ENCODE results near the gene CD44.

The CD44 gene

DNA sequence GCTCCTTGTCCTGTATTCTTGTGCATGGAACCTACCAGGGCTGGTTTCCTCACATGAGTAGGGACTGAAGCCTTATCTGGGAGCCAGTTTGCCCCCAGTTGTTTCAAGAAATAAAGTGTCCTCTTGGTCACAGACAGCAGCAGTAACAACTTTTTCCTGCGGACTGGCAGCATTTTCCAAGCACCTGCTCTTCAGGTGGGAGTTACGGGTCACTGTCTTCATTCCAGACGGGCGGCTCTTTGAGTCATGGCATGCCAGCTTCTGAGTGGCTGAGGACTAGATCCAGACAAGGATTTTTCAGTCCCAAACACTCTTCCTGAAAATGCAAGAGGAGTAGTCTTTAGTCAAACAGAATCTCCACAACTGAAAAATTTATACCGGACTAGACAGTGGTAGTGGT lies 2.7 kb upstream of the CD44 start:
- Histone ChIP-seq H3K4me3 (ENCODE audit: severe bottlenecking) (no peak overlapping the region), H3K27me3 (ENCODE audit: insufficient read depth, poor library complexity, severe bottlenecking) (no peaks in the 10 kb centered on the region)

DNA sequence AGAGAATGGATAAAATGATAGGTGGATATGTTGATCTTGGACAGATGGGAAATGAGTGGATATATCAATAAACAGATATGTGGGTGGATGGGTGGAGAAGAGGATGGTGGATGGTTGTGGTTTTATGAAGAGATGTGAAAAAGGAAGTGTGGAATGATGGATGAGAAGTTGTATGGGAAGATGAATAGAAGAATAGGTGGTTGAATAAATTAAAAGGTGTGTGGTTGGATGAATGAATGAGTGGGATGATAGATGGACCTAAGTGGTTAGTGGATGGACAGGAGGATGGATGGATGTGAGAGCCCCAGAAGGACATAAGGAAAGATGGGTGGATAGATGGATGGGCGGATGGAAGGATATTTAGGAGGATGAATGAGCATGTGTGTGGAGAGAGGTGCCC lies 913 bp upstream of the CD44 start:
- no peak overlapping the region for H3K4me3 ChIP-seq (ENCODE audit: severe bottlenecking)
- TF ChIP-seq, protein P1, sequence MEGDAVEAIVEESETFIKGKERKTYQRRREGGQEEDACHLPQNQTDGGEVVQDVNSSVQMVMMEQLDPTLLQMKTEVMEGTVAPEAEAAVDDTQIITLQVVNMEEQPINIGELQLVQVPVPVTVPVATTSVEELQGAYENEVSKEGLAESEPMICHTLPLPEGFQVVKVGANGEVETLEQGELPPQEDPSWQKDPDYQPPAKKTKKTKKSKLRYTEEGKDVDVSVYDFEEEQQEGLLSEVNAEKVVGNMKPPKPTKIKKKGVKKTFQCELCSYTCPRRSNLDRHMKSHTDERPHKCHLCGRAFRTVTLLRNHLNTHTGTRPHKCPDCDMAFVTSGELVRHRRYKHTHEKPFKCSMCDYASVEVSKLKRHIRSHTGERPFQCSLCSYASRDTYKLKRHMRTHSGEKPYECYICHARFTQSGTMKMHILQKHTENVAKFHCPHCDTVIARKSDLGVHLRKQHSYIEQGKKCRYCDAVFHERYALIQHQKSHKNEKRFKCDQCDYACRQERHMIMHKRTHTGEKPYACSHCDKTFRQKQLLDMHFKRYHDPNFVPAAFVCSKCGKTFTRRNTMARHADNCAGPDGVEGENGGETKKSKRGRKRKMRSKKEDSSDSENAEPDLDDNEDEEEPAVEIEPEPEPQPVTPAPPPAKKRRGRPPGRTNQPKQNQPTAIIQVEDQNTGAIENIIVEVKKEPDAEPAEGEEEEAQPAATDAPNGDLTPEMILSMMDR (IDR thresholded peaks at IDR 0.05; ENCODE audit: poor library complexity, severe bottlenecking), result no peak
- H3K9me3 ChIP-seq (ENCODE audit: severe bottlenecking), result no peaks in the 10 kb centered on the region
- H3K36me3 ChIP-seq (ENCODE audit: low read depth), result peaks cover 20% of the 10 kb centered on the region
- peaks cover 28% of the 10 kb centered on the region for H3K4me1 ChIP-seq (ENCODE audit: insufficient read depth, poor library complexity, severe bottlenecking)
- H3K27me3 ChIP-seq (ENCODE audit: insufficient read depth, poor library complexity, severe bottlenecking), result no peaks in the 10 kb centered on the region
- no peak for DNase-seq (ENCODE audit: low spot score)
- peak overlapping the region; percentile 96 for H3K27ac ChIP-seq (ENCODE audit: poor library complexity, severe bottlenecking)
- ATAC-seq (ENCODE audit: low read depth), result no peak

More for the DNA sequence above, 2.7 kb upstream of the CD44 start:
- Histone ChIP-seq H3K27ac (ENCODE audit: poor library complexity, severe bottlenecking) (no peak overlapping the region), H3K36me3 (ENCODE audit: low read depth) (peaks cover 12% of the 10 kb centered on the region), H3K9me3 (ENCODE audit: severe bottlenecking) (no peaks in the 10 kb centered on the region), H3K4me1 (ENCODE audit: insufficient read depth, poor library complexity, severe bottlenecking) (peaks cover 13% of the 10 kb centered on the region)
- TF ChIP-seq, protein P1 (IDR thresholded peaks at IDR 0.05; ENCODE audit: poor library complexity, severe bottlenecking), result no peak
- ATAC-seq (ENCODE audit: low read depth) (no peak), DNase-seq (ENCODE audit: low spot score) (no peak)

DNA sequence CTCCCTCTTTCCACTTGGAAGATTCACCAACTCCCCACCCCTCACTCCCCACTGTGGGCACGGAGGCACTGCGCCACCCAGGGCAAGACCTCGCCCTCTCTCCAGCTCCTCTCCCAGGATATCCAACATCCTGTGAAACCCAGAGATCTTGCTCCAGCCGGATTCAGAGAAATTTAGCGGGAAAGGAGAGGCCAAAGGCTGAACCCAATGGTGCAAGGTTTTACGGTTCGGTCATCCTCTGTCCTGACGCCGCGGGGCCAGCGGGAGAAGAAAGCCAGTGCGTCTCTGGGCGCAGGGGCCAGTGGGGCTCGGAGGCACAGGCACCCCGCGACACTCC lies 397 bp upstream of the CD44 start:
- TF ChIP-seq, protein P1 (IDR thresholded peaks at IDR 0.05; ENCODE audit: poor library complexity, severe bottlenecking), result no peak
- no peaks in the 10 kb centered on the region for H3K27me3 ChIP-seq (ENCODE audit: insufficient read depth, poor library complexity, severe bottlenecking)
- H3K4me3 ChIP-seq (ENCODE audit: severe bottlenecking), result peak overlapping the region; percentile 83
- peaks cover 26% of the 10 kb centered on the region for H3K36me3 ChIP-seq (ENCODE audit: low read depth)
- H3K9me3 ChIP-seq (ENCODE audit: severe bottlenecking), result no peaks in the 10 kb centered on the region
- DNase-seq (ENCODE audit: low spot score) (no peak), ATAC-seq (ENCODE audit: low read depth) (peak; percentile 8)
- H3K27ac ChIP-seq (ENCODE audit: poor library complexity, severe bottlenecking), result peak overlapping the region; percentile 96
- H3K4me1 ChIP-seq (ENCODE audit: insufficient read depth, poor library complexity, severe bottlenecking), result peaks cover 33% of the 10 kb centered on the region

DNA sequence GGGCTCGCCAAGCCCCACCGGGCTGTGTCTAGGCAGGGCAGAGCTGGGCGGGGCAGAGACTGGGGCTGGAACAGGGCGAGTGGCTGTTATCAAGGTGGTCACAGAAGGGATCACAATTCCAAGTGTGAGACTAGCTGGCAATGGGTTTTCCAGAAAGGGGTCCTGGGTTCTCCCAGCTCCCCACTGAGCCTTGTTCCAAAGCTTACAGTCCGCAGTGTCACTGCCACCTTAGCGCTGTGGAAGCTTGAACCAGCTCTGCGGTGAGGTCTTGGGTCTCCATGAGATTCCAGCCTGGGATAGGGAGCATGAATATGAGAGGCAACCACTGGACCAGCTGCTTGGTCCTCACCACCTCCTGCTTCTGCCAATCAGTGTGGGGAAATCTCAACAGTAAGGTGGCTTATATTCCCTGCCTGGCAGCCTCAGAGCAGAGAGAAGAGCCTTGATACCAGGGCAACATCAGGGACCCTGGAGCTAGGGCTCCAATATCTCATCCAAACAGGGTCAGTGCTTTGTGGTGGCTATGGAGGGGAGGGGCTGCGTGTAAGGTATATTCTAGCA lies 831 bp downstream of the CD44 start:
- TF ChIP-seq, protein P1 (IDR thresholded peaks at IDR 0.05; ENCODE audit: poor library complexity, severe bottlenecking), result no peak
- Histone ChIP-seq H3K4me3 (ENCODE audit: severe bottlenecking) (peak overlapping the region; percentile 83), H3K36me3 (ENCODE audit: low read depth) (peaks cover 32% of the 10 kb centered on the region), H3K9me3 (ENCODE audit: severe bottlenecking) (no peaks in the 10 kb centered on the region), H3K27ac (ENCODE audit: poor library complexity, severe bottlenecking) (peak overlapping the region; percentile 96), H3K27me3 (ENCODE audit: insufficient read depth, poor library complexity, severe bottlenecking) (no peaks in the 10 kb centered on the region), H3K4me1 (ENCODE audit: insufficient read depth, poor library complexity, severe bottlenecking) (peaks cover 46% of the 10 kb centered on the region)
- ATAC-seq (ENCODE audit: low read depth) (peak; percentile 38), DNase-seq (ENCODE audit: low spot score) (no peak)

DNA sequence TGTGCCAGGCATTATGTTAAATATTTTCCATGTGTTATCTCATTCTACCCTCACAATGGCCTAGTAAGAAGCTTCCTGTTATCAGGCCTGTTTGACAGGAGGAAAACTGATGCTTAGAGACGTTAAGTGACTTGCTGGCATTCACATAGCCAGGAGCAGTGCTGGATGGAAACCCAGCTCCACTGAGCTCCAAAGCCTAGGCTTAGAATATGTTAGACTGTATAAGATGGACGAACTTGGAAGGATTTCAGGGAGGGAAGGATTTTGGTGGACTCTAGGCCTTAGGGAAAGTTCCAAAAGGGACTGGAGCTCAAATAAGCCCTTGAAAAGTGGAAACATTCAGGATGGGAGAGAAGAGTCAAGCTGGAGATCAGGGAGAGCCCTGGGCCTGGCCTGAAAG lies 2.1 kb downstream of the CD44 start:
- H3K27ac ChIP-seq (ENCODE audit: poor library complexity, severe bottlenecking), result peak overlapping the region; percentile 96
- no peaks in the 10 kb centered on the region for H3K27me3 ChIP-seq (ENCODE audit: insufficient read depth, poor library complexity, severe bottlenecking)
- peak overlapping the region; percentile 83 for H3K4me3 ChIP-seq (ENCODE audit: severe bottlenecking)
- peaks cover 41% of the 10 kb centered on the region for H3K36me3 ChIP-seq (ENCODE audit: low read depth)
- H3K4me1 ChIP-seq (ENCODE audit: insufficient read depth, poor library complexity, severe bottlenecking), result peaks cover 58% of the 10 kb centered on the region
- TF ChIP-seq, protein P1 (IDR thresholded peaks at IDR 0.05; ENCODE audit: poor library complexity, severe bottlenecking), result no peak
- no peaks in the 10 kb centered on the region for H3K9me3 ChIP-seq (ENCODE audit: severe bottlenecking)
- no peak for ATAC-seq (ENCODE audit: low read depth)
- DNase-seq (ENCODE audit: low spot score), result no peak

All from RWPE2 (cell line).